HUDEP-2 (cell line): ENCODE results near the gene FOXP4.

Experiments
- DNase-seq, 76 experiments: peaks; one replicate each; lab custom pipeline; 2025; ENCODE audit not compliant: unreplicated experiment in 76 of 76; lab: John Stamatoyannopoulos, UW

The FOXP4 gene

GRCh38 chr6:41546866-41547798, 951 bp downstream of the FOXP4 start:
- DNase-seq = peak in 32 of 76 experiments; percentile 14 to 65 (median 32)

- no peak for DNase-seq
Measured at GRCh38 chr6:41547799-41548097, 1.6 kb downstream of the FOXP4 start.

- DNase-seq = no peak
Measured at GRCh38 chr6:41548098-41548840, 2.1 kb downstream of the FOXP4 start.

GRCh38 chr6:41548841-41549642, 2.9 kb downstream of the FOXP4 start:
- DNase-seq = no peak

- DNase-seq = no peak
Measured at GRCh38 chr6:41549673-41550072, 3.5 kb downstream of the FOXP4 start.

- DNase-seq = no peak
Measured at GRCh38 chr6:41551086-41551700, 5.0 kb downstream of the FOXP4 start.

GRCh38 chr6:41551857-41552256, 5.7 kb downstream of the FOXP4 start:
- DNase-seq = no peak

- DNase-seq = no peak
Measured at GRCh38 chr6:41552723-41553122, 6.5 kb downstream of the FOXP4 start.

- DNase-seq = no peak
Measured at GRCh38 chr6:41553405-41553999, 7.3 kb downstream of the FOXP4 start.

GRCh38 chr6:41555326-41556300, 9.4 kb downstream of the FOXP4 start:
- no peak for DNase-seq

GRCh38 chr6:41557335-41557734, 11.2 kb downstream of the FOXP4 start:
- no peak for DNase-seq

GRCh38 chr6:41558033-41558807, 12.0 kb downstream of the FOXP4 start:
- no peak for DNase-seq

GRCh38 chr6:41559655-41560427, 13.7 kb downstream of the FOXP4 start:
- no peak for DNase-seq

GRCh38 chr6:41560431-41561192, 14.4 kb downstream of the FOXP4 start:
- DNase-seq = no peak

- no peak for DNase-seq
Measured at GRCh38 chr6:41561416-41561815, 15.2 kb downstream of the FOXP4 start.

GRCh38 chr6:41561931-41562911, 16.0 kb downstream of the FOXP4 start:
- no peak for DNase-seq
